ENCODE results near the gene SLC27A6.

GRCh38 chr5:128988476-128988875 is 23.2 kb downstream of the SLC27A6 start:
- TF ChIP-seq CTCF (conservative IDR thresholded peaks at IDR 0.05; ENCODE audit: low read depth, low read length) (no peak), EZH2 (IDR thresholded peaks at IDR 0.05; ENCODE audit: borderline replicate concordance, low read depth, low read length, poor library complexity, severe bottlenecking) (no peak)

All from A673 (cell line).